Upper lobe of right lung (tissue), 1 donor: ENCODE data around the gene GET4. TPM values are rescaled to one million over a fixed set of nuclear protein-coding genes. Genes with fewer than 3 reads are reported as not detected.

Source experiments
- ATAC-seq: fragments of 200-7000 bp; cut with Tn5 transposase; one replicate; pipeline ENCODE4 v1.9.1; 2020; ENCODE audit warnings: mild to moderate bottlenecking, moderate library complexity
- DNase-seq: peaks from one replicate; pipeline ENCODE4 v3.0.0-alpha.2; 2020
- H3K27ac ChIP-seq: fragments of 200-600 bp; one replicate; pipeline ENCODE4 v1.8.0; 2022
- H3K27me3 ChIP-seq: fragments of 200-600 bp; one replicate; pipeline ENCODE4 v1.8.0; 2022; ENCODE audit warnings: mild to moderate bottlenecking
- H3K36me3 ChIP-seq: fragments of 200-600 bp; one replicate; pipeline ENCODE4 v1.8.0; 2022
- H3K4me1 ChIP-seq: fragments of 200-600 bp; one replicate; pipeline ENCODE4 v1.8.0; 2022
- H3K4me3 ChIP-seq: fragments of 200-600 bp; one replicate; pipeline ENCODE4 v1.8.0; 2022; ENCODE audit warnings: mild to moderate bottlenecking
- H3K9me3 ChIP-seq: fragments of 200-600 bp; one replicate; pipeline ENCODE4 v1.8.0; 2022
- intact Hi-C: fragments of 100-400 bp; cut with DNase I; formaldehyde crosslinking; loops from one replicate; pipeline ENCODE4 v1.11.0; 2022
- total RNA-seq: library from RNA; stranded (reverse); fragmentation: NEBNext Ultra II Directional; extraction: Animal tissue kit (Norgen Biotek cat#: 25700); gene quantifications from one replicate; pipeline ENCODE4 v1.2.1, GENCODE V29; 2021
- TF ChIP-seq, protein P1 (sequence below): fragments of 200-600 bp; IDR thresholded peaks from one replicate; pipeline ENCODE4 v1.8.0; 2022; ENCODE audit warnings: antibody characterized with exemption
- donor health status: DM: no; HTN: yes; CAD: no; lungs with severe emphysema.

Gene GET4
- total RNA-seq, 1 donor from 2014 or later: 35.1 TPM

DNA sequence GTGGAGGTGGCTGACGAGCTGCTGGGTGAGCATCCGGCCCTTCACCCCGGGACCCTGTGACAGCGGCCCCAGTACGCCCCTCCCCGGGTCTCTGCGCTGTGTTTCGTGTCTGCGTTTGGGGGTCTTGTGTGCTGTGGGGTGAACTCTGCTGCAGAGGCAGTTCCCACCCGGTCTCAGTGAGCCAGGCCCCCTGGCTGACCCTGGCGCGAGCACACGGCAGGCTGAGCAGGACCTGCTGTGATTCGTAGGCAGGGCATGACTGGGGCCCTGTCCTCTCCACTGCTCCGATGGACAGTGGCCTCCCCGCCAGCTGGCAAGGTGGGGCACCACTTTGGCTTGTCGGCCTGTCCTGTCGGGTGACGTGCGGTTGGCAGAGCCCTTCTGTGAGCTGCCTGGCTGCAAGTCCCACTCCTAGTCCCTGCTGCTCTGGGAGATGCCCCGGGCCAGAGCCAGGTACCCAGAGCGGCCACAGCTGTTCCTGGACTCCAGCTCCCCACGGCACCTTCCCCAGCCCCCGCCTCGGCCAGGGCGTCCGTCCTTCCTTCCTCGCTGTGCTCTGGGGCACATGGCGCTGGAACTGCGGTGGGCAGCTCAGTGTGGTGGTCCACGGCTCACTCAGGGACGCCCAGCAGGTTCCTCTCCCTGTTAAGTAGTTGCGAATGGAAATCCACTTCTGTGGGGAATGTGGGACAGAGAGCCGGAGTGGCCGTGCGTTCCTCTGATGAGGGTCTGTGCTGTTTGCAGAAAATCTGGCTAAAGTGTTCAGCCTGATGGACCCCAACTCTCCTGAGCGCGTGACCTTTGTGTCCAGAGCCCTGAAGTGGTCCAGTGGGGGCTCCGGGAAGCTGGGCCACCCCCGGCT lies 10.5 kb downstream of the GET4 start:
- intact Hi-C loops: no loop called here
- ATAC-seq (no peak), DNase-seq (no peak)
- TF ChIP-seq, protein P1, sequence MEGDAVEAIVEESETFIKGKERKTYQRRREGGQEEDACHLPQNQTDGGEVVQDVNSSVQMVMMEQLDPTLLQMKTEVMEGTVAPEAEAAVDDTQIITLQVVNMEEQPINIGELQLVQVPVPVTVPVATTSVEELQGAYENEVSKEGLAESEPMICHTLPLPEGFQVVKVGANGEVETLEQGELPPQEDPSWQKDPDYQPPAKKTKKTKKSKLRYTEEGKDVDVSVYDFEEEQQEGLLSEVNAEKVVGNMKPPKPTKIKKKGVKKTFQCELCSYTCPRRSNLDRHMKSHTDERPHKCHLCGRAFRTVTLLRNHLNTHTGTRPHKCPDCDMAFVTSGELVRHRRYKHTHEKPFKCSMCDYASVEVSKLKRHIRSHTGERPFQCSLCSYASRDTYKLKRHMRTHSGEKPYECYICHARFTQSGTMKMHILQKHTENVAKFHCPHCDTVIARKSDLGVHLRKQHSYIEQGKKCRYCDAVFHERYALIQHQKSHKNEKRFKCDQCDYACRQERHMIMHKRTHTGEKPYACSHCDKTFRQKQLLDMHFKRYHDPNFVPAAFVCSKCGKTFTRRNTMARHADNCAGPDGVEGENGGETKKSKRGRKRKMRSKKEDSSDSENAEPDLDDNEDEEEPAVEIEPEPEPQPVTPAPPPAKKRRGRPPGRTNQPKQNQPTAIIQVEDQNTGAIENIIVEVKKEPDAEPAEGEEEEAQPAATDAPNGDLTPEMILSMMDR: no peak
- no peak overlapping the region for H3K27ac ChIP-seq
- peaks cover 3% of the 10 kb centered on the region for H3K4me1 ChIP-seq
- H3K27me3 ChIP-seq: no peaks in the 10 kb centered on the region
- H3K9me3 ChIP-seq: no peaks in the 10 kb centered on the region
- H3K36me3 ChIP-seq: peaks cover 43% of the 10 kb centered on the region
- H3K4me3 ChIP-seq: no peak overlapping the region

DNA sequence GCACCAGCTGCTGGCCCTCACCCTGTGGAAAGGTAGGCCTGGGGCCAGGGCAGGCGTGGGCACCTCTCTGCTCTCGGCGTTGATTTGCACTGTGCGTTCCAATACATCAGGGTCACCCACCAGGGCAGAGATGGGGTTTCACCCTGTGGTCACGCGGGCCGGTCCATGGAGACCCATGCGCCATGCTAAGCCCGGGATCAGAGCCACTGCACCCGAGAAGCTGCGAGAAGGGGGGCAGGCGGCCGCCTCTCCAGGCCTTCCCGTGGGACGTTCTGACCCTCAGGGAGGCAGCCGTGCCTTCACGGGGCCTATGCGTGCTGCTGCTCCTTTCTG lies 11.1 kb downstream of the GET4 start:
- TF ChIP-seq, protein P1: no peak
- intact Hi-C loops: no loop called here
- no peak for DNase-seq
- Histone ChIP-seq H3K36me3 (peaks cover 49% of the 10 kb centered on the region), H3K4me3 (no peak overlapping the region), H3K27ac (no peak overlapping the region), H3K9me3 (no peaks in the 10 kb centered on the region), H3K27me3 (no peaks in the 10 kb centered on the region), H3K4me1 (peaks cover 3% of the 10 kb centered on the region)
- no peak for ATAC-seq

GRCh38 chr7:888081-889024 lies 12.0 kb downstream of the GET4 start:
- TF ChIP-seq, protein P1: no peak
- intact Hi-C loops: no loop called here
- ATAC-seq: no peak
- Histone ChIP-seq H3K27me3 (no peaks in the 10 kb centered on the region), H3K9me3 (no peaks in the 10 kb centered on the region), H3K27ac (no peak overlapping the region), H3K36me3 (peaks cover 49% of the 10 kb centered on the region), H3K4me1 (no peaks in the 10 kb centered on the region), H3K4me3 (no peak overlapping the region)
- DNase-seq: no peak

DNA sequence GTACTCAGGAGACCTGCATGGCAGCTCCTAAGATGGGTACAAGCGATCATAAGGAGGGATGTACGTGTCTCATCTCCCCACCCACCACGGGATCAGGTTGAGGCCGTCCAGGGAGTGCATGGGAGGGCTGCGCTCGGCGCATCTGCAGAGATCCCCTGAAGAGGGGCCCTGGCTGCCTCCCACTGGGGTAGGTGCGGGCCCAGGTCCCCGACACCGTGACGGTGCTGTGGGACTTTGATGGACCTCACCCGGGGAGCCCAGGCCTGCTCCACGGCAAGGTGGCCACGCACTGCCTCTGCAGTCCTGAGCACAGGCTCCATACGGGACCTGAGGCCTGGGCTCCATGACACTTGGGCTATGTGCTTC lies 12.7 kb downstream of the GET4 start:
- no peak for DNase-seq
- H3K27me3 ChIP-seq: no peaks in the 10 kb centered on the region
- H3K27ac ChIP-seq: no peak overlapping the region
- H3K4me1 ChIP-seq: no peaks in the 10 kb centered on the region
- peaks cover 54% of the 10 kb centered on the region for H3K36me3 ChIP-seq
- intact Hi-C loops: no loop called here
- H3K9me3 ChIP-seq: no peaks in the 10 kb centered on the region
- TF ChIP-seq, protein P1: no peak
- no peak for ATAC-seq
- H3K4me3 ChIP-seq: no peak overlapping the region

DNA sequence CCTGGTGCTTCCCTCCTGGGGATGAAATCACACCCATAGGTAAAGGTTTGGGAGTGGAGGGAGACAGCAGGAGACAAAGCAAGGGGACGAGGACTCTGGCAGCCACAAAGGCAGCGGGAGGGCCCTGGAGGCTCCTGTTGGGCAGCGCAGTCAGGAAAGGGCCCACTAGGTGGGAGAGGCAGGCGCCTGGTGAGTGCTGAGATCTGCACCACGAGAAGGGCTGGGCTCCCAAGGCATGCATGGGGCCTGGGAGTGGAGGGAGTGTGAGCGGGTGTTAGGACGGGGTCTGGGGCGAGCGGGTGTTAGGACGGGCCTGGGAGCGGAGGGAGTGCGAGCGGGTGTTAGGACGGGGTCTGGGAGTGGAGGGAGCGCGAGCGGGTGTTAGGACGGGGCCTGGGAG lies 13.0 kb downstream of the GET4 start:
- no peaks in the 10 kb centered on the region for H3K4me1 ChIP-seq
- TF ChIP-seq, protein P1: no peak
- no peaks in the 10 kb centered on the region for H3K9me3 ChIP-seq
- H3K27me3 ChIP-seq: no peaks in the 10 kb centered on the region
- intact Hi-C loops: no loop called here
- ATAC-seq (no peak), DNase-seq (no peak)
- peaks cover 58% of the 10 kb centered on the region for H3K36me3 ChIP-seq
- no peak overlapping the region for H3K27ac ChIP-seq
- H3K4me3 ChIP-seq: no peak overlapping the region
